HEK293 (cell line): ENCODE data around the gene ADAMTS17.
"Not testable (repeated sequence)": the region's sequence is repeated elsewhere in the genome, so short reads cannot be mapped to it uniquely, and the experiment has no call there.

Source experiments
- CTCF ChIA-PET: fragments of 350-600 bp; formaldehyde crosslinking; extraction: SDS; loops from one replicate; lab custom pipeline; 2021; ENCODE audit warnings: antibody characterized with exemption; lab: Yijun Ruan, JAX
- POLR2A ChIA-PET: fragments of 300-600 bp; formaldehyde crosslinking; extraction: SDS; loops from one replicate; lab custom pipeline; 2020; ENCODE audit warnings: antibody characterized with exemption, inconsistent platforms; lab: Yijun Ruan, JAX
- H3K27ac ChIP-seq: fragments of 200-500 bp; sonication (Bioruptor generic); 2 replicates; pipeline ENCODE4 v1.5.1; 2014; ENCODE audit warnings: low read depth, low read length, control low read depth, inconsistent platforms; ENCODE audit errors: extremely low read depth
- H3K36me3 ChIP-seq, 2 experiments: fragments of 200-500 bp in 1 of 2; sonication (Bioruptor generic) in 1 of 2; 1 replicate in 1 of 2; 2 replicates in 1 of 2; pipeline ENCODE4 v1.5.1; 2014 to 2017; ENCODE audit warnings: inconsistent platforms in 2 of 2, low read length in 2 of 2; ENCODE audit not compliant: control insufficient read depth in 2 of 2, insufficient read depth in 1 of 2
- H3K4me1 ChIP-seq: fragments of 200-500 bp; sonication (Bioruptor generic); 2 replicates; pipeline ENCODE4 v1.5.1; 2014; ENCODE audit warnings: mild to moderate bottlenecking, low read length, inconsistent platforms; ENCODE audit not compliant: control insufficient read depth, insufficient read depth
- H3K4me3 ChIP-seq: 2 replicates; pipeline ENCODE4 v1.5.1; 2011; ENCODE audit warnings: low read depth, mild to moderate bottlenecking, control low read depth, low read length, moderate library complexity
- H3K9me3 ChIP-seq: fragments of 200-500 bp; sonication (Bioruptor generic); 2 replicates; pipeline ENCODE4 v1.5.1; 2014; ENCODE audit warnings: low read depth, low read length, inconsistent platforms; ENCODE audit not compliant: control insufficient read depth, insufficient read depth
- FEZF1 ChIP-seq: fragments of 450-650 bp; formaldehyde crosslinking; IDR thresholded peaks from 2 replicates; pipeline ENCODE4 v1.5.1; 2016; ENCODE audit warnings: missing biosample characterization, missing genetic modification characterization
- GLIS1 ChIP-seq: fragments of 450-650 bp; formaldehyde crosslinking; IDR thresholded peaks from 2 replicates; pipeline ENCODE4 v1.5.1; 2016; ENCODE audit warnings: missing biosample characterization, missing genetic modification characterization
- KLF16 ChIP-seq: fragments of 450-650 bp; formaldehyde crosslinking; IDR thresholded peaks from 2 replicates; pipeline ENCODE4 v1.5.1; 2017; ENCODE audit warnings: missing biosample characterization, missing genetic modification characterization
- PRDM1 ChIP-seq: fragments of 450-650 bp; formaldehyde crosslinking; IDR thresholded peaks from 2 replicates; pipeline ENCODE4; 2016; ENCODE audit warnings: missing biosample characterization, missing genetic modification characterization
- SP2 ChIP-seq: fragments of 450-650 bp; formaldehyde crosslinking; IDR thresholded peaks from 2 replicates; pipeline ENCODE4 v1.5.1; 2016; ENCODE audit warnings: missing biosample characterization, missing genetic modification characterization
- YY2 ChIP-seq: fragments of 450-650 bp; formaldehyde crosslinking; IDR thresholded peaks from 2 replicates; pipeline ENCODE4 v1.5.1; 2016; ENCODE audit warnings: missing biosample characterization, missing genetic modification characterization
- ZNF10 ChIP-seq: fragments of 450-650 bp; formaldehyde crosslinking; IDR thresholded peaks from 2 replicates; pipeline ENCODE4 v1.5.1; 2017; ENCODE audit warnings: missing biosample characterization, missing genetic modification characterization
- ZNF16 ChIP-seq: fragments of 450-650 bp; formaldehyde crosslinking; IDR thresholded peaks from 2 replicates; pipeline ENCODE4 v1.5.1; 2016; ENCODE audit warnings: low read depth, missing biosample characterization, missing genetic modification characterization
- ZNF169 ChIP-seq: fragments of 450-650 bp; formaldehyde crosslinking; IDR thresholded peaks from 2 replicates; pipeline ENCODE4 v1.5.1; 2016; ENCODE audit warnings: missing biosample characterization, missing genetic modification characterization
- ZNF211 ChIP-seq: fragments of 450-650 bp; formaldehyde crosslinking; IDR thresholded peaks from 2 replicates; pipeline ENCODE4 v1.5.1; 2016; ENCODE audit warnings: low read depth, missing biosample characterization, missing genetic modification characterization
- ZNF274 ChIP-seq, 2 experiments: fragments of 200-500 bp in 1 of 2; fragments of 450-650 bp in 1 of 2; sonication (Bioruptor generic) in 1 of 2; formaldehyde crosslinking in 1 of 2; IDR thresholded peaks; 2 replicates each; pipeline versions ENCODE4 v1.5.1 to v1.6.1; 2014 to 2016; ENCODE audit warnings: borderline replicate concordance in 1 of 2, inconsistent platforms in 1 of 2, low read length in 1 of 2, missing biosample characterization in 1 of 2, missing genetic modification characterization in 1 of 2
- ZNF404 ChIP-seq: fragments of 450-650 bp; formaldehyde crosslinking; IDR thresholded peaks from 2 replicates; pipeline ENCODE4 v1.5.1; 2017; ENCODE audit warnings: missing biosample characterization, missing genetic modification characterization
- ZNF473 ChIP-seq: fragments of 450-650 bp; formaldehyde crosslinking; IDR thresholded peaks from 2 replicates; pipeline ENCODE4 v1.5.1; 2017; ENCODE audit warnings: missing biosample characterization, missing genetic modification characterization
- ZNF514 ChIP-seq: fragments of 450-650 bp; formaldehyde crosslinking; IDR thresholded peaks from 2 replicates; pipeline ENCODE4 v1.5.1; 2016; ENCODE audit warnings: missing biosample characterization, missing genetic modification characterization
- ZNF623 ChIP-seq: fragments of 450-650 bp; formaldehyde crosslinking; IDR thresholded peaks from 2 replicates; pipeline ENCODE4 v1.5.1; 2016; ENCODE audit warnings: missing biosample characterization, missing genetic modification characterization
- ZNF677 ChIP-seq: fragments of 450-650 bp; IDR thresholded peaks from 2 replicates; pipeline ENCODE4 v1.5.0; 2018; ENCODE audit warnings: missing biosample characterization, mild to moderate bottlenecking, missing genetic modification characterization, moderate library complexity
- ZNF843 ChIP-seq: fragments of 450-650 bp; formaldehyde crosslinking; IDR thresholded peaks from 2 replicates; pipeline ENCODE4 v1.5.1; 2016; ENCODE audit warnings: missing biosample characterization, missing genetic modification characterization
- TF ChIP-seq, protein P1 (sequence below): fragments of 450-650 bp; formaldehyde crosslinking; IDR thresholded peaks from 2 replicates; pipeline ENCODE4 v1.5.1; 2016; ENCODE audit warnings: missing biosample characterization, missing genetic modification characterization

Gene ADAMTS17

DNA sequence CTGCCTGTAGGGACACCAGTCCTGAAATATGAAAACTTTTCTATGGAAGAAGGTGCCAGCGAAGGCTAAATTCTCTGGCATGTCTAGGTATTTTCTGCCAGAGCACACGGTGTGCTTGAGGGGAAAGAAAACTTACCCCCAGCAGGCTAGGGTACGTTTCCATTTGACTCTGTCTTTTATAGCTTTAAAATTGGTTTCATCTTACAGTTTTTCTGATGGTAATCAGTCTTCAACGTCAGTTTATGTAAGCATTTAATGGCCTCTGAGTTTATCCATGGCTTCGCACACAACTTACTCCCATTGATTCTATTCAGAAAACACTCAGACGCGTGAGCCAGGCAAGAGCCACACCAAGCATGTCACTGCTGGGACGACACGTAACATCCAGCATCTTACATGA is 249.7 kb downstream of the ADAMTS17 start:
- TF ChIP-seq FEZF1 (peak; percentile 55), ZNF404 (no peak), GLIS1 (tag by site-specific recombination) (peak; percentile 43; the same call in 1 of the 2 replicates), KLF16 (tag by site-specific recombination) (no peak), ZNF677 (tag by site-specific recombination) (peak; percentile 26; the same call in 1 of the 2 replicates), ZNF843 (tag by site-specific recombination) (peak; percentile 43; the same call in 1 of the 2 replicates)
- TF ChIP-seq, protein P1, sequence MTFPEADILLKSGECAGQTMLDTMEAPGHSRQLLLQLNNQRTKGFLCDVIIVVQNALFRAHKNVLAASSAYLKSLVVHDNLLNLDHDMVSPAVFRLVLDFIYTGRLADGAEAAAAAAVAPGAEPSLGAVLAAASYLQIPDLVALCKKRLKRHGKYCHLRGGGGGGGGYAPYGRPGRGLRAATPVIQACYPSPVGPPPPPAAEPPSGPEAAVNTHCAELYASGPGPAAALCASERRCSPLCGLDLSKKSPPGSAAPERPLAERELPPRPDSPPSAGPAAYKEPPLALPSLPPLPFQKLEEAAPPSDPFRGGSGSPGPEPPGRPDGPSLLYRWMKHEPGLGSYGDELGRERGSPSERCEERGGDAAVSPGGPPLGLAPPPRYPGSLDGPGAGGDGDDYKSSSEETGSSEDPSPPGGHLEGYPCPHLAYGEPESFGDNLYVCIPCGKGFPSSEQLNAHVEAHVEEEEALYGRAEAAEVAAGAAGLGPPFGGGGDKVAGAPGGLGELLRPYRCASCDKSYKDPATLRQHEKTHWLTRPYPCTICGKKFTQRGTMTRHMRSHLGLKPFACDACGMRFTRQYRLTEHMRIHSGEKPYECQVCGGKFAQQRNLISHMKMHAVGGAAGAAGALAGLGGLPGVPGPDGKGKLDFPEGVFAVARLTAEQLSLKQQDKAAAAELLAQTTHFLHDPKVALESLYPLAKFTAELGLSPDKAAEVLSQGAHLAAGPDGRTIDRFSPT (tag by site-specific recombination), result 0 out of 2 replicates have a peak, but pooled peaks have one; percentile 22
- CTCF ChIA-PET, result no interaction called here
- Histone ChIP-seq H3K27ac (no peak overlapping the region), H3K9me3 (no peaks in the 10 kb centered on the region), H3K36me3 (no peaks in the 10 kb centered on the region), H3K4me1 (peaks cover 23% of the 10 kb centered on the region), H3K4me3 (no peak overlapping the region)
- POLR2A ChIA-PET, result no interaction called here

- H3K9me3 ChIP-seq, result no peaks in the 10 kb centered on the region
- ChIA-PET POLR2A (no interaction called here), CTCF (interaction anchor here (0.6 to 1.3 kb wide), 3 partner anchors 88 to 252 kb away, joined by 3 read pairs; partner anchors contain the start of gene ADAMTS17)
- TF ChIP-seq ZNF514 (tag by site-specific recombination), result no peak
- no peak for TF ChIP-seq ZNF10 (tag by site-specific recombination)
- TF ChIP-seq PRDM1 (tag by site-specific recombination), result no peak
- TF ChIP-seq ZNF473, result no peak
- TF ChIP-seq YY2 (tag by site-specific recombination), result no peak
- TF ChIP-seq ZNF16 (tag by site-specific recombination), result no peak
- TF ChIP-seq ZNF623, result no peak
- TF ChIP-seq SP2, result no peak
- TF ChIP-seq ZNF169 (tag by site-specific recombination), result no peak
- no peak for TF ChIP-seq ZNF274 (IDR thresholded peaks at IDR 0.05; ENCODE audit: low read length)
- no peak for TF ChIP-seq ZNF274 (tag by site-specific recombination; IDR thresholded peaks at IDR 0.05; ENCODE audit: borderline replicate concordance)
- no peak for TF ChIP-seq ZNF211
- TF ChIP-seq, all 188 proteins: peak for 0
- no peak overlapping the region for H3K4me3 ChIP-seq
- no peaks in the 10 kb centered on the region for H3K36me3 ChIP-seq
- H3K27ac ChIP-seq, result no peak overlapping the region
- H3K4me1 ChIP-seq, result peaks cover 23% of the 10 kb centered on the region
These were observed 251.4 kb downstream of the ADAMTS17 start for GRCh38 chr15:100090411-100090810.

DNA sequence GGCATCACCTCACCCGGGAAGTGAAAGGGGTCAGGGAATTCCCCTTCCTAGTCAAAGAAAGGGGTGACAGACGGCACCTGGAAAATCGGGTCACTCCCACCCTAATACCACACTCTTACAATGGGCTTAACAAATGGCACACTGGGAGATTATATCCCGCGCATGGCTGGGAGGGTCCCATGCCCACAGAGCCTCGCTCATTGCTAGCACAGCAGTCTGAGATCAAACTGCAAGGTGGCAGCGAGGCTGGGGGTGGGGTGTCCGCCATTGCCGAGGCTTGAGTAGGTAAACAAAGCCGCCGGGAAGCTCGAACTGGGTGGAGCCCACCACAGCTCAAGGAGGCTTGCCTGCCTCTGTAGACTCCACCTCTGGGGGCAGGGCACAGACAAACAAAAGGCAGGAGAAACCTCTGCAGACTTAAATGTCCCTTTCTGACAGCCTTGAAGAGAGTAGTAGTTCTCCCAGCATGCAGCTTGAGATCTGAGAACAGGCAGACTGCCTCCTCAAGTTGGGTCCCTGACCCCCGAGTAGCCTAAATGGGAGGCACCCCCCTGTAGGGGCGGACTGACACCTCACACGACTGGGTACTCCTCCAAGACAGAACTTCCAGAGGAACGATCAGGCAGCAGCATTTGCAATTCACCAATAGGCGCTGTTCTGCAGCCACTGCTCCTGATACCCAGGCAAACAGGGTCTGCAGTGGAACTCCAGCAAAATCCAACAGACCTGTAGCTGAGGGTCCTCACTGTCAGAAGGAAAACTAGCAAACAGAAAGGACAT is 257.5 kb downstream of the ADAMTS17 start:
- H3K36me3 ChIP-seq, H3K4me3 ChIP-seq, H3K27ac ChIP-seq, POLR2A ChIA-PET, H3K4me1 ChIP-seq, H3K9me3 ChIP-seq, CTCF ChIA-PET: not testable (repeated sequence)
